Measurements from ENCODE around the gene PLA2G6.
"Not testable (repeated sequence)": the region's sequence is repeated elsewhere in the genome, so short reads cannot be mapped to it uniquely, and the experiment has no call there.

PLA2G6 gene

DNA sequence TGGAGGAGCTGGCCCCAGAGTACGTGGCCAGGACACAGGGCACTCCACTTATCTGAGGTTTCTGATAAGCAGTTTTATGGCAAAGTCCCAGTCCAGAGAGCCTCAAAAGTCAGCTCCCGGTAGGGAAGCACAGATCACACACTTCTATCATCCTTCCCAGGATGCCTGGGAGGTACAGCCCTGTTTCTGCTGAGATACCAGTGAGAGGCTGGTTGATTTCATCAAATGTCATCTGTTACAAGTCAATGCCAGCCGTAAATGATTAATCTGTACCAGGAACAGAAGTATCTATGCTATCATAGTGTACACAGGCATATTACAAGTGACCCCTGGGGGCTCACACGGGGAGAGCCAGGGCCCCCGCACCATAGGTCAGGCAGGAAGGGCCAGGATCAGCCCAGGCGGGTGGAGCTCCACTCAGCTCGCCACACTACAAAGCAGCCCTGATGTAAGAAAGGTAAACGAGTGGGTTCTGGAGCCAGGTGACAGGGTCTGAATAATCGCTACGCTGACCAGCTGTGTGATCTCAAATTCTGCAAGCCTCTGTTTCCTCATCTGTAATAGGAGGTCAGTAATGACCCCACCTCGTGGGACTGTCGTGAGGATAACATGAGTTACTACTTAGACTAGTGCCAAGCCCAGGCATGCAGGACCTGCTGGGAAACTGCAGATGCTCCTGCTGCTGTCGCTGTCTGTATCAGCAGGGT, 17.6 kb downstream of the PLA2G6 start:
- no peak for ATAC-seq

DNA sequence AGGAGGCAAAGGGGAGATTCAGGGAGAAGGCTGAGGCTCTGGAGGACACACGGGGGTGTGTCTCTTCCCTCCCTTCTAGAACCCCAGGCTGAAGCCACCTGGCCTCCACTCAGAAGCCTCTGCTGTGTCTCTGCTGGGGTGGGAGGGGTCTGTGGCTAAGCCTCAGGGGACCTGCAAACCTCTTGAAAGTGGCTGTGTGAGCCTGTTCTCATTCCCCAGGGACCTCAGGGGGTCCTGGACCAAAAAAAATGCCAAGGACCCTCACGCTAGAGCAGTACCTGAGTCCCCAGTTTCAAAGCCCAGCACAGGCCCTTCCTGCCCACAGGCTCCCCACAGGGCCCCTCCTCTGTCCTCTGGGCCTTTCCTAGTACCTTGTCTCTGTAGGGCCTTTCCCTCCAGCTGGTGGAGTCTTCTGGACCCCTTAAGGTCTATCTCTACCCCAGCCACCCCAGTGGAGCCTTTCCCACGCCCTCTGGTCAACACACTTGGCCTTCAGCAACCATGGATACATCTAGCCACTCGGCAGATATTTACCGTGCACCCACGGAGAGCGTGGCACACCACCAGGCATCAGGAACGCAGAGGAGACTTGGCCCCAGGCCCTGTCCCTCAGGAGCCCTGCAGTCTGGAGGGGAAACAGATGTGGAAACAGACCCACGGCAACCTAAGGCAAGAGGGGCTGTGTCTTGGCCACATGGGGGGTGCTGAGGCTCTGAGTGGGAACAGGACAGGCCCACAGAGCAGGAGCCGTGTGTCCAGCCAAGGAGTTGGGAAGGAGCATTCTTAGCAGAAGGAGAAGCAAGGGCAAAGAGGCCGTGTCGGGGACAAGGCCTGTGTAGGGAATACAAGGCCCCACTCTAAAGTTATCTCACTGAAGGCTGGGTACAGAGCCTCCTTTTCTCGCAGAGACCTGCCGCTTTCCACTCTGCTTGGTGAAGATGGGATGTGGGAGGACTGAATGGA, 18.5 kb downstream of the PLA2G6 start:
- no peak for ATAC-seq

DNA sequence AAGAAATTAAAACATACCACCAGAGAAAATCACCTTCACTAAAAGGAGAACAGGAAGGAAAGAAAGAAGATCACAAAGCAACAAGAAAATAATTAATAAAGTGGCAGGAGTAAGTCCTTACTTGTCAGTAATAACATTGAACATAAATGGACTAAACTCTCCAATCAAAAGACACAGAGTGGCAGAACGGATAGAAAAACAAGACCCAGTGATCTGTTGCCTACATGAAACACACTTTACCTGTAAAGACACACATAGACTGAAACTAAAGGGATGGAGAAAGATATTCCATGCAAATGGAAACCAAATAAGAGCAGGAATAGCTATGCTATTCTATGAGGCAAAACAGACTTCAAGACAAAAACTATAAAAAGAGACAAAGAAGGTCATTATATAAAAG, 25.9 kb downstream of the PLA2G6 start:
- no peak for ATAC-seq

DNA sequence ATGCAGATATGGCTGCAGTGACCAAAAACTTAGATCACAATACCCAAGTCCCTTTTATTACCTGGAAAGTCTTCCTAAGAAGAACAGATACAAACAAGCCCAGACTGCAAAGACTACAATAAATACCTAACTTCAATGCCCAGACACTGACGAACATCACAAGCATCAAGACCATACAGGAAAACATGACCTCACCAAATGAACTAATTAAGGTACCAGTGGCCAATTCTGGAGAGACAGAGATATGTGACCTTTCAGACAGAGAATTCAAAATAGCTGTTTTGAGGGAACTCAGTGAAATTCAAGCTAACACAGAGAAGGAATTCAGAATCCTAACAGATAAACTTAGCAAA, 27.1 kb downstream of the PLA2G6 start:
- ATAC-seq = not testable (repeated sequence)

DNA sequence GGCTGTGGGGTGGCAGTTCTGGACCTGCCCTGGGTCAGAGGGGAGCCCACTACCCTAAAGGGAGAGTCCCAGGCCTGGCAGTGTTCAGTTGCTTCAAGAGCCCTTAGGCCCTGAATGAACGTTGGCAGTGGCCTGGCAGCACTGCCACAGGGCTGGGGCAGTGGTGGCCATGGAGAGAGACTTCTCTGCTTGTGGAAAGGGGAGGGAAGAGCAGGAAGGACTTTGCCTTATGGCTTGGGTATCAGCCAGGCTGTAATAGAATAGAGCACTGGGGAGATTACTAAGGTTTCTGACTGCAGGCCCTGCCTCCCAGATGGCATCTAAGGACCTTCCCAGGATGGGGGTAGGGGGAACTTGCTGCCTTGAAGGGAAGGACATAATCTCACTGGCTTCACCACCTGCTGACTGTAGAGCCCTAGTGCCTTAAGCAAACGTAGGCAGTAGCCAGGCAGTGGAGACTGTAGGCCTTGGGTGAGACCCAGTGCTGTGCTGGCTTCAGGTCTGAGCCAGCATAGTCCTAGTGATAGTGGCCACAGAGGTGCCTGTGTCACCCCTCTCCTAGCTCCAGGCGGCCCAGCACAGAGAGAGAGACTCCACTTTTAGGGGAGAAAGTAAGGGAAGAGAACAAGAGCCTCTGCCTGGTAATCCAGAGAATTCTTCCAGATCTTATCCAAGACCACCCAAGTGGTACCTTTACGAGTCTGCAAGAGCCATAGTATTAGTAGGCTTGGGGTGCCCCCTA, 27.6 kb downstream of the PLA2G6 start:
- ATAC-seq = no peak

DNA sequence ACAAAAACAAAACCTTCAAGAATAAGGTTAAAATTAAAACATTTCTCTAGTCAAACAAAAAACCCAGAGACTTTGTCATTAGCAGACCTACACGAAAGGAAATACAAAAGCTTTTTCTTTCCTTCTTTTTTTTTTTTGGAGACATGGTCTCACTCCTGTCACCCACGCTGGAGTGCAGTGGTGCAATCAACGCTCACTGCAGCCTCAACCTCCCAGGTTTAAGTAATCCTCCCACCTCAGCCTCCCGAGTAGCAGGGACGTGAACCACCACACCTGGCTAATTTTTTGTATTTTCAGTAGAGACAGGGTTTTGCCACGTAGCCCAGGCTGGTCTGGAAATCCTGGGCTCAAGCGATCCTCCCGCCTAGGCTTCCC, 30.5 kb downstream of the PLA2G6 start:
- ATAC-seq = no peak

DNA sequence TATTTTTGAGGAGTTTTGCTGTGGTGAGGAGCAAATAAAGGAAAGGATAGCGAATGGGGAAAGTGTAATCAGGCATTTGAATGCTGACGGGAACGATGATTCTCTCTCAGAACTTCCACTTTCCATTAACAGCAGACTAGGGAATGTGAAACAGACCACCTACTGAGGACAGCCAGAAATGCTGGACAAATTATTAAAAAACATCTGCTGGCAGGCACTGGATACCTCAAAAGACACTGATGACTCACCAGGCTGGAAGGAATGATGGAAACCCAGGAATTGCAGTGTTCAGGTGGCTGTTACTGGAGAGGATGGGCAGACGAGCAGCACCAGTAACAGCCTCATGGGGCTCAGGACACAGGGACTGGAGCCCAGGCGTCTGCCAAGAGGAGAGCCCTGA, 33.4 kb downstream of the PLA2G6 start:
- no peak for ATAC-seq

DNA sequence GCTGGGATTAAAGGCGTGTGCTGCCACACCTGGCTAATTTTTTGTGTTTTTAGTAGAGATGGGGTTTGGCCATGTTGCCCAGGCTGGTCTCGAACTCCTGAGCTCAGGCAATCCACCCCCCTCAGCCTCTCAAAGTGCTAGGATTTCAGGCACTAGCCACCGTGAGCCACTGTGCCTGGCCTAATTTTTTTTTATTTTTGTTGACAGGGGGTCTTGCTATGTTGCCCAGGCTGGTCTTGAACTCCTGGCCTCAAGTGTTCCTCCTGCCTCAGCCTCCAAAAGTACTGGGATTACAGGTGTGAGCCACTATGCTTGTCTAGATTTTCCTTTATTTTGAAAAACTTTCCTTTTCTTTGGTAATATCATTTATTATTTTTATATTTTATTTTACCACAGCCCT, 35.5 kb downstream of the PLA2G6 start:
- not testable (repeated sequence) for ATAC-seq

DNA sequence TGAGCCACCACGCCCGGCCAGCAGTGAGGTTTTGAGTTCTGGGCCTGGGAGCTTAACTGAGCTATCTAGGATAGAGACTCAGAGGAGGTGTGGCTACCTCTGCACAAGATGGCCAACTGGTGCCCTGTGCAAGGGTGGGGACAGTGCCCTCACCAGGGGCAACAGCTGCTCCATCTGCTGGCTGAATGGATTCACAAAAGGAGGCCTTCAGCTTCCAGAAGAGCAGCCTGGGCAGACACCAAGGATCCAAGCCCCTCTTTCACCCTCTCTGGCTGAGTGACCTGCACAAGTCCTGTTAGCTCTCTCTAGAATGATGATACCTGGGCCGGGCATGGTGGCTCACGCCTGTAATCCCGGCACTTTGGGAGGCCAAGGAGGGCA, 37.6 kb downstream of the PLA2G6 start:
- no peak for ATAC-seq

DNA sequence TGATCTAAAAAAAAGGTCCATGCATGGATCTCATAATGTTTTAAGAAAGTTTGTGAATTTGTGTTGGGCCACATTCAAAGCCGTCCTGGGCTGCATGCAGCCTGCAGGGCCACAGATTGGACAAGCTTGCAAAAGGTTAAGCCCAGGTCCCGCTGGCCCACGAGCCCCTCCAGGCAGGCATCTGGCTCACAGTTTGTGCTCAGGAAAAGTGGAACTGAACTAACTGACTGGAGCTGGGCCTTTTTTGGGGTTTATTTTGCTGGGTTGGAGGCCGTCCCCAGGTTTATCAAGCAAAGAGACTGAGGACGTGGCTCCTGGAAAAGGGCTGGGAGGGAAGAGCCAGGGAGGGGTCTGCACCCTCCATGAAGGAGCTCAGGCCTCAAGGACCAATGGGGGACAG, 39.0 kb downstream of the PLA2G6 start:
- no peak for ATAC-seq

DNA sequence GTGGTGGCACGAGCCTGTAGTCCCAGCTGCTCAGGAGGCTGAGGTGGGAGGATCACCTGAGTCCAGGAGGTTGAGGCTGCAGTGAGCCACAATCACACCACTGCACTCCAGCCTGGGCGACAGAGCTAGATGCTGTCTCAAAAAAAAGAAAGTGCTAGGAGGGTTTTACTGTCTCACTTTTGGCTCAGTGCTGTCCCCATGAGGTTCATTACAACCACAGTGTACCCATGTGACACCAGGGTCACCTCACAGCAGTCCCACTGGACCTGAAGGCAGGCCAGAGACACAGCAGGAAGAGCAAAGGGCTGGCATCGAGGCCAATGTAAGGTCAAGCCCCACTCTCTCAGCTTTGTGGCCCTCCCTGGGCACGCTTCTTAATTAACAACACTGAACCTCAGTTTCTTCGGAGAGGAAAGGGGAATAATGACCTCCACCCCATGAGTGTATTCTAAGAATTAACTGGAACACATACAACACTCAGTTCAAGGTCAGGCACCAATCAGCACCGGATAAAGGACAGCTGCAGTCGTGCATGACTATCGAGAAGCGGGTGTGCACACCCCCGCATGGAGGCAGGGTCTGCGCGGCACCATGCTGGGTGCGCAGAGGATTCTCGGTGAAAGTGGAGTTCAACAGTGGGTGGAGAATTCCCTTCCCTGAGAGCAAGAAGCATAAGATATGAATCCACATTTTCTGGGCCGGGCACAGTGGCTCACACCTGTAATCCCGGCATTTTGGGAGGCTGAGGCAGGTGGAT, 40.2 kb downstream of the PLA2G6 start:
- ATAC-seq = no peak

DNA sequence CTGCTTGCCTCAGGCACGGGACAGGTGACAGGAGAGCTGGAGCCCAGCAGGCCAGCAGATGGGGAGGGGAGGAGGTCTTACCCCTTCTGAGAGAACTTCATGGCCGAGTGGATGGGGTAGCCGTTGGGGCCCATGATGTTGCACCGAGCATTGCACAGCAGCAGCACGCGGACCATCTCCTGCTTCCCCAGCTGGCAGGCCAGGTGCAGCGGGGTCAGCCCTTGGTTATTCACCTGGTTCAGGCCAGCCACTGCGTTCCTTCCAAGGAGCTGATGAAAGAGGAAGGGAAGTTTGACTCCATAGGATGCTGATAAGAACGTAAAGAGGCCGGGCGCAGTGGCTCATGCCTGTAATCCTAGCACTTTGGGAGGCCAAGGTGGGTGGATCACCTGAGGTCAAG, 41.7 kb downstream of the PLA2G6 start:
- no peak for ATAC-seq

DNA sequence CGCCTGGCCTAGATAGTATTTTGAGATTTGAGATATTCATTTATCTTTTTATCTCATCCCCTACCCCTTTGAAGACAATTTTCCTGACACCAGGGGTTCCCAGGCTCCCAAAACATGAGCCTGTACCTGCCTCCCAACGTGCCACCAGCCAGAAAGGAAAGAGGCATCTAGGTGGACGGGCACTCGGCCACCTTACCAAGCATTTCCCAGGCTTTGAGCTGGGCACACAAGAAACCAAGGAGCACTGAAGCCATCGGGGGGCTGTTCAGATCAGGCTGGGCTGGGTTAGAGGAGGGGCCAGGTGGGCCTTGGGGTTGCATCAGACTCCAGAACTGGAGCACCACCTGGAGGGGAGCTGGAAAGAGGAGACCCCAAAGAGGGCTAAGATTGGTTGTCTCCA, 42.7 kb downstream of the PLA2G6 start:
- no peak for ATAC-seq

DNA sequence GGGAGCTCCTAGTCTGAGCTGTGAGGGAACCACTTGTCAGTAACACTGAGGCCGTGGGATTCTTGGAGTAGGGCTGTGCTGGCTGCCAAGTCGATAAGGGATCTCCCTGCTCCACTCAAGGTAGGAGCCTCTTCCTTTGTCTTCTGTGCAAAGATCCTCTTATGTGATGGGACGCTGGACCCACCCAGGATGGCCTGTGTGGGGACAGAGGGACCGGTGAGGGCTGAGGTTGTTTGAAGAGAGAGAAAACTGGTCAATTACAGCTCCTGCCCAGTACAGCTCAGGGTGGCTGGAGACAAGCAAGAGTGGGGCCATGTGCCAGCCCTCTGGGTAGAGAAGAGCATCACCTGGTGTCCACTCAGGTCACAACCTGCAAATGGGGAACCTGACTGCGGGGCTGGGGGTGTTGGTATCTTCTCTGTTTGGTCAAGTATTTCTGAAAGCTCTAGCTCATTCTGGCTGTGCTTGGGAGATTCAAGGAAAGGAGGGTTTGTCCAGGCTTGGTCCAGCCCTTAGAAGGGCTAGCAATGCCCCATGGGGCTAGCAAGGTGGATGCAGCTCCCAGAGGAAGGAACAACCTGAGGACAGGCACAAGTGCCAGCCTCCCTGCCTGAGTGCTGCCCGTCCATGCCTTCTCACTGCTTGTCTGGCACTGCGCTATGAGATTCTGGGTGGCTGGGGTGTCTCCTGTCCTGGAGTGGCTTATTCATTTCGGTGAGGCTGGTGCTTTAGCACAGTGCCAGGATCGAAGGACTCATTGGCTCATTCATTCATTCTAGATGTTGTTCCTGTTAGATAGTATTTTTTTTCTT, 43.5 kb downstream of the PLA2G6 start:
- no peak for ATAC-seq

DNA sequence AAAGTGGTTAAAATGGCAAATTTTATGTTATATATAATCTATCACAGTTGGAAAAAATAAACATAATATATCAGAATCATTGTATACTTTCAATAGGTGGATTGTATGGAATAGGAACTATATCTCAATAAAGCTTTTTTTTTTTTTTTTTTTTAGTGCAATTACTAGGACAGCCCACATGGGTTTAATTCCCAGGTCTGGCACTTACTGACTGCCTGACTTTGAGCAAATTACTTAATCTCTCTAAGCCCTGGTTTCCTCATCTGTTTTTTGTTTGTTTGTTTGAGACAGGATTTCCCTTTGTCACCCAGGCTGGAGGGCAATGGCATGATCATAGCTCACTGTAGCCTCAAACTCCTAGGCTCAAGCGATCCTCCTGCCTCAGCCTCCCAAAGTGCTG, 45.0 kb downstream of the PLA2G6 start:
- no peak for ATAC-seq

DNA sequence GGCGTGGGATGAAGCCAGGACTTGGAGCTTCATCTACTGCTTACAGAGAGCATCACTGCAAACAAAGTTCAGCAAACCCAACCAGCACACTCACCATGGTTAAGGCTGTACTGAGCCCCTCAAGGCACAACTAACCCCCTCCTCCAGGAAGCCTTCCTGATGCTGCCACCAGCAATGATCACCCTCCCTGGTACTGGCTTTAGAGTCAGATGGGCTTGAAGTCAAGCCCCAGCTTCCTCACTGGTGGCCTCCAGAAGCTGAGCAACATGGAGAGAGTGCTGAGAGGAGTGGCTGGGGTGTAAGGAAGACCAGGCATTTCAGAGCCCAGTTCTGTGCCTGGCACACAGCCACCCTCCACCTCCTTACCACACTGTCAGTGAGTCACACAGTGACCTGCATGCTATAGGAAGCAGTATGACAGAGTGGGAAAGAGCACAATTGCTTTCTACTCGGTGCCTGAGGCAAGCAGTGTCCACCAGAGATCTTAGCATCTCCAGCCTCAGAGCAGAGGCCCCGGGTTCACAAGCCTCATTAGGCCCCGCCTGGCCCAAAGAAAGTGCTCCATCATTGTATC, 46.4 kb downstream of the PLA2G6 start:
- ATAC-seq = no peak

DNA sequence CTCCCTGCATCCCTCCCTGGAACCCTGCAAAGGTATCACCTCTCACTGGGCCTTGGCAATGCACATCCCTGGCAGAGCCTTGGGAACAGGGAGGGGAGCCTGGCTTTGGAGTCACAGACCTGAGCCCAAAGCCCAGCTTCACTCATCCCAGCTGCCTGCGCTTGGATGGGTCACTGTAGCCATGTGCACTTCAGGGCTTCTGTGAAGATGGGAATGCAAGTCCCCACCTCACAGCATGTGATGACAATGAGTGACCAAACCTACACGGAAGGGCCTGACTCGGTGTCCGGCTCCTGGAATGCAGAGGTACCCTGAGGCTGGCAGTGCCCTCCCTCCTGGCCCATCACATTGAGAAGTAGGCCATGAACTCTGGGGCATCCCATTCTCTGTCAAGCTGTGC, 48.3 kb downstream of the PLA2G6 start:
- ATAC-seq = no peak

DNA sequence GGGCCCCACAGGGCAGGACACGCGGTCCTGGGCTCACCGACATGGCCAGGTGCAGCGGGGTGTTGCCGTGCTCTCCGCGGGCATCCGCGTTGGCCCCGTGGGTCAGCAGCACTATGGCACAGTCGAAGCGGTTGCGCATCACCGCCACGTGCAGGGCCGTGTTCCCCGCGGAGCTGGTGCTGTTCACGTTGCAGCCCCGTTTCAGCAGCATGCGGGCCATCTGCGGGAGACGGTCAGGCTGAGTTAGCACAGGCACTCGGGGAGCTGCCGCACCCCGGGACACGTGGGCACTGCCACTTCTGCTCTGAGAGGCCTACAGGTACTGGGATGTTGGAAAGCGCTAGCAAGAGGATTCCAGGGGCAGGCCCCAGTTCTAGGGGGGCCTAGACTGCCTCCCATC, 48.8 kb downstream of the PLA2G6 start:
- ATAC-seq = no peak

DNA sequence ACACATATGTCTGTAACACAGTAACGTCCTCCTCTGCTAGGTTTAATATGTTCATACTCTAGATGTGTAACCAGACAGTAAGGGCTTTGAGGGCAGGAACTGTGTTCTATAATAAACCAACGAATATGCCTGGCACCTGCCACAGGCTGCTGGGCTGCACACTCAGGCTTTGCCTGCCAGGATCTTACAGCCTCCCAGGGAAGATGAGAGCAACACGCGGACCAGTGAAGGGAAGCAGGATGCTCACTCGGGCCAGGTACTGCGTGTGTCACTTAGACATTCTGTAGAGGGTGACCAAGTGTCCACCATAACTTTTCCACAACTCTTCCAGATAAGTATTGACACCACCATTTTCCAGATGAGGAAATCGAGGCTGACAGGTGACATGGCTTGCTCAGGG, 49.5 kb downstream of the PLA2G6 start:
- no peak for ATAC-seq

DNA sequence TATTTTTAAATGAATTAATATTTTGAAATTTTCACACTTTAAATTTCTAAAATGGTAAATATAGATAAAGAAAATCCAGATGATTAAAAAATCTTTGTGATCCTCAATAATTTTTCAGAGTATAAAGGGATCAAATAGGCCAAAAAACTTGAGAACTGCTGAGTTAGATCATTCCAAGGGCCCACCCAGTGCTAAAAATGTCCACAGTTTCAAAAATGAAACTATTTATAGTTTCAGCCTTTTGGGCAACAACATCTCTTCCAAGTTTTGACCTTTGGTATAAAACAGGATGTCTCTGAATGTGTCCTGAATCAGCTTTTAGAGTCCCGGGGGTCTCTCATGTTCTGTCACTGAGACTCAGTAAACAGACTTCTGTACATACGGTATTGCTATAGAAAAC, 50.2 kb downstream of the PLA2G6 start:
- no peak for ATAC-seq

DNA sequence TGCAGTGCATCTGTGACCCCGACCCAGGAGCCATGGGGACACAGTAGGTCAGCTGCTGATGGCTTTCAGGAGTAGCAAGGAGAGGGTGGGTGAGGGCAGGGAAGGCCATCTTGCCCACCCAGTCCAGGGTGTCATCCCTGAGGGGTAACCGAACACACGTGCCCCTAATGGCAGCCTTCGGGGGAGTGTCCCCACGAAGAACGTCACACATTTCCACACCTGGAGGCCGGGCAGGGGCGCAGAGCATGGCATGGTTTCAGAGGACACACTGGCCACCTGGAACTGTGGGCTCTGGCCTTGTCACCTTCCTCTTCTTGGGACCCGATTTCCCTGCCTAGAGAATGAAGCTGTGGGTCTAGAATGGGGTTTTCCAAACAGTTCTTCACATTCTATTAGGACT, 51.8 kb downstream of the PLA2G6 start:
- ATAC-seq = no peak

DNA sequence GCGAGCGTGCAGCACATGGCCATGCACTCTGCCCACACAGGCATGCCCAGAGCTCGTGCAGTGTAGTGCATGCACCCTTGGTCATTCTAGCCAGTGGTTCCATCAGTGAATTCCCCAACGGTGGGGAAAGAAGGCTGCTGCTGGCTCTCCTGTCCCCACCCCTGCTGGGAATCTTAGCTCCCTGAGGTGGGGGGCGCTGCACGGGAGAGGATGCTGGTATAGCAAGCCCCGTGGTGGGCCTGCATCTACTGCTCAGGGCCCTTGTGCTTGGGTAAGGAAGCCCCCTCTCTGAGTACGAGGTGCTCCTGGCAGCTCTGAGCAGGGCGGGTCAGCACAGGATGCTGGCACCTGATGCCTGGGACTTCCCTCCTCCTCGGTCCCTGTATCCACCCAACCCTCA, 52.6 kb downstream of the PLA2G6 start:
- no peak for ATAC-seq
